SK-N-SH (cell line): ENCODE results near the gene LONRF3.

Source experiments
- CHD2 ChIP-seq: fragments of 150-350 bp; IDR thresholded peaks from 2 replicates; pipeline ENCODE4 v1.6.1; 2018; ENCODE audit warnings: low read length; ENCODE audit not compliant: partially characterized antibody
- ELF1 ChIP-seq: IDR thresholded peaks from 2 replicates; pipeline ENCODE4 v1.4.0; 2012
- EP300 ChIP-seq, 2 experiments: IDR thresholded peaks; 2 replicates each; pipeline versions ENCODE4 v1.4.0 to v1.6.1; 2012; ENCODE audit warnings: borderline replicate concordance in 1 of 2, low read depth in 1 of 2, low read length in 1 of 2
- EZH2phosphoT487 ChIP-seq: fragments of 200-600 bp; sonication (generic); IDR thresholded peaks from 2 replicates; pipeline ENCODE4 v1.6.1; 2017; ENCODE audit warnings: low read depth, mixed run types, mild to moderate bottlenecking, antibody characterized with exemption, moderate library complexity, borderline replicate concordance
- FOXM1 ChIP-seq: IDR thresholded peaks from 2 replicates; pipeline ENCODE4 v1.4.0; 2012; ENCODE audit warnings: low read depth, mild to moderate bottlenecking
- RCOR1 ChIP-seq: fragments of 150-350 bp; IDR thresholded peaks from 2 replicates; pipeline ENCODE4 v1.6.1; 2017; ENCODE audit warnings: antibody characterized with exemption, low read length
- TAF1 ChIP-seq: IDR thresholded peaks from 2 replicates; pipeline ENCODE4 v1.6.1; 2012; ENCODE audit warnings: low read depth, mild to moderate bottlenecking, low read length, moderate library complexity, borderline replicate concordance
- TCF12 ChIP-seq: IDR thresholded peaks from 2 replicates; pipeline ENCODE4 v1.4.0; 2012
- TF ChIP-seq, protein P1 (sequence below): fragments of 200-600 bp; sonication (generic); IDR thresholded peaks from 2 replicates; pipeline ENCODE4 v1.6.1; 2017; ENCODE audit warnings: antibody characterized with exemption, mild to moderate bottlenecking, moderate library complexity
- TF ChIP-seq, protein P2 (sequence below): IDR thresholded peaks from 2 replicates; pipeline ENCODE4; 2012
- TF ChIP-seq, protein P3 (sequence below): IDR thresholded peaks from 2 replicates; pipeline ENCODE4 v1.4.0; 2012; ENCODE audit warnings: low read depth

DNA sequence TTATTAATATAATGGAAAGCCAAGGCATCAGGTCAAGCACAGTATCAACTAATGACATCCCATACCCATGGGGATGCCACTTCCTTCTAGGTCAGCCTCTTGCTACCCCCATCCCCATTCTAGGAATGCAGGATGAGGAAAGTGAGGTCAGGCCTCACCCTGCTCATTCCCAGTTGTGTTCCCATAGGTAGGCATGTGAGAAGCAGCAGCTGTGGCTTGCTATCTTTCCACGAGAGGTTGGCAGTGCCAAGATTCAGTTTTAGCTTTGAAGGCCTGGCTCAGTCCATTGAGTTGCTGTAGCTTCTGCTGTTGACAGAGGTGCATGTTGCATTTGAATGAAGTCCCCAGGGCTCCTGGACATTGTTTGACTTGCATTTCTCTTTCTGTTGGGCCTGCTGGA lies 15.5 kb downstream of the LONRF3 start:
- TF ChIP-seq, protein P1, sequence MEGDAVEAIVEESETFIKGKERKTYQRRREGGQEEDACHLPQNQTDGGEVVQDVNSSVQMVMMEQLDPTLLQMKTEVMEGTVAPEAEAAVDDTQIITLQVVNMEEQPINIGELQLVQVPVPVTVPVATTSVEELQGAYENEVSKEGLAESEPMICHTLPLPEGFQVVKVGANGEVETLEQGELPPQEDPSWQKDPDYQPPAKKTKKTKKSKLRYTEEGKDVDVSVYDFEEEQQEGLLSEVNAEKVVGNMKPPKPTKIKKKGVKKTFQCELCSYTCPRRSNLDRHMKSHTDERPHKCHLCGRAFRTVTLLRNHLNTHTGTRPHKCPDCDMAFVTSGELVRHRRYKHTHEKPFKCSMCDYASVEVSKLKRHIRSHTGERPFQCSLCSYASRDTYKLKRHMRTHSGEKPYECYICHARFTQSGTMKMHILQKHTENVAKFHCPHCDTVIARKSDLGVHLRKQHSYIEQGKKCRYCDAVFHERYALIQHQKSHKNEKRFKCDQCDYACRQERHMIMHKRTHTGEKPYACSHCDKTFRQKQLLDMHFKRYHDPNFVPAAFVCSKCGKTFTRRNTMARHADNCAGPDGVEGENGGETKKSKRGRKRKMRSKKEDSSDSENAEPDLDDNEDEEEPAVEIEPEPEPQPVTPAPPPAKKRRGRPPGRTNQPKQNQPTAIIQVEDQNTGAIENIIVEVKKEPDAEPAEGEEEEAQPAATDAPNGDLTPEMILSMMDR: no peak
- TF ChIP-seq, protein P2, sequence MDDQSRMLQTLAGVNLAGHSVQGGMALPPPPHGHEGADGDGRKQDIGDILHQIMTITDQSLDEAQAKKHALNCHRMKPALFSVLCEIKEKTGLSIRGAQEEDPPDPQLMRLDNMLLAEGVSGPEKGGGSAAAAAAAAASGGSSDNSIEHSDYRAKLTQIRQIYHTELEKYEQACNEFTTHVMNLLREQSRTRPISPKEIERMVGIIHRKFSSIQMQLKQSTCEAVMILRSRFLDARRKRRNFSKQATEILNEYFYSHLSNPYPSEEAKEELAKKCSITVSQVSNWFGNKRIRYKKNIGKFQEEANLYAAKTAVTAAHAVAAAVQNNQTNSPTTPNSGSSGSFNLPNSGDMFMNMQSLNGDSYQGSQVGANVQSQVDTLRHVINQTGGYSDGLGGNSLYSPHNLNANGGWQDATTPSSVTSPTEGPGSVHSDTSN: no peak
- TF ChIP-seq CHD2 (no peak), ELF1 (no peak), RCOR1 (no peak), FOXM1 (no peak), EZH2phosphoT487 (no peak), TCF12 (no peak), EP300 (IDR thresholded peaks at IDR 0.05; ENCODE audit: borderline replicate concordance in 1 of 2, low read depth in 1 of 2, low read length in 1 of 2) (no peak), TAF1 (no peak)
- TF ChIP-seq, protein P3, sequence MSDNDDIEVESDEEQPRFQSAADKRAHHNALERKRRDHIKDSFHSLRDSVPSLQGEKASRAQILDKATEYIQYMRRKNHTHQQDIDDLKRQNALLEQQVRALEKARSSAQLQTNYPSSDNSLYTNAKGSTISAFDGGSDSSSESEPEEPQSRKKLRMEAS: no peak
